ENCODE data around the gene SEMA4C.

- no peak for TF ChIP-seq POLR2AphosphoS5 (IDR thresholded peaks at IDR 0.05; ENCODE audit: low read depth, low read length)
- no peak for TF ChIP-seq TAF1 (IDR thresholded peaks at IDR 0.05; ENCODE audit: borderline replicate concordance, low read depth, low read length)
- TF ChIP-seq POLR2A (IDR thresholded peaks at IDR 0.05; ENCODE audit: low read depth, low read length) = no peak
These were observed 25.3 kb upstream of the SEMA4C start for GRCh38 chr2:96895032-96895745.
